ENCODE measurements around the gene ZNF536.

DNA sequence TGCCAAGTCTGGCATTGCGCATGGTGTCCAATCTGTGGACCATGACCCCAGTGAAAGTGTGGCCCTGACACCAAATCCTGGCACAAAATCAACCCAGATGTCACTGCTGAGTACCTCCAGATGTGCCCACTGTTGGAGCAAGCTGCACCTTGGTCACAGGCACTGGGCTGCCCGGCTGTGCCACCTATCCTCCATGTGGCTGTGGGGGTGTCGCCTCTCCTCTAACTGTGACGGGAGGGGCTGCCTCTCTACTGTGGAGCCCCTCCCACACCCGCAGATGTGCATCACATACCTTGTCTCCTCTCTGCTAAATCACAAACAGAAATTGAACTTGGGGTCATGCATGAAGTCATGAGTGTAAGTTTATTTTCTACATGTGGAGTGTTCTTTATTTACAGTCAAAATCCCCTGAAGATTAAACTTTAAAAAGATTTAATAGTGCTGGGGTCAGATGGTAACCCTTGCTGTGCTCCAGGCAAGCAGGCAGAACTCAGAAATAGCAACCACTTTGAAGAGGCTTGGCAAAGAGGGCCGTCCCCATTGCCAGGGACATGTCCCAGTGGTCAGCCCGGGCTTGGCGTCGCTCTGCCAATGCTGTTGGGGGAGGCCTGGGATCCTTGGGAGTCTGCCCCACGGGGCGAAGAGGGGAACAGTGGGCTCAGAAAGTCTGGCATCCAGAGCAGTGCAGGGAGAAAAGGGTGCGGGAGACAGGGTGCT is 46.4 kb upstream of the ZNF536 start:
- TF ChIP-seq, protein P1, sequence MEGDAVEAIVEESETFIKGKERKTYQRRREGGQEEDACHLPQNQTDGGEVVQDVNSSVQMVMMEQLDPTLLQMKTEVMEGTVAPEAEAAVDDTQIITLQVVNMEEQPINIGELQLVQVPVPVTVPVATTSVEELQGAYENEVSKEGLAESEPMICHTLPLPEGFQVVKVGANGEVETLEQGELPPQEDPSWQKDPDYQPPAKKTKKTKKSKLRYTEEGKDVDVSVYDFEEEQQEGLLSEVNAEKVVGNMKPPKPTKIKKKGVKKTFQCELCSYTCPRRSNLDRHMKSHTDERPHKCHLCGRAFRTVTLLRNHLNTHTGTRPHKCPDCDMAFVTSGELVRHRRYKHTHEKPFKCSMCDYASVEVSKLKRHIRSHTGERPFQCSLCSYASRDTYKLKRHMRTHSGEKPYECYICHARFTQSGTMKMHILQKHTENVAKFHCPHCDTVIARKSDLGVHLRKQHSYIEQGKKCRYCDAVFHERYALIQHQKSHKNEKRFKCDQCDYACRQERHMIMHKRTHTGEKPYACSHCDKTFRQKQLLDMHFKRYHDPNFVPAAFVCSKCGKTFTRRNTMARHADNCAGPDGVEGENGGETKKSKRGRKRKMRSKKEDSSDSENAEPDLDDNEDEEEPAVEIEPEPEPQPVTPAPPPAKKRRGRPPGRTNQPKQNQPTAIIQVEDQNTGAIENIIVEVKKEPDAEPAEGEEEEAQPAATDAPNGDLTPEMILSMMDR (IDR thresholded peaks at IDR 0.05) = no peak
- TF ChIP-seq POLR2A (IDR thresholded peaks at IDR 0.05) = no peak
- TF ChIP-seq POLR2AphosphoS5 (IDR thresholded peaks at IDR 0.05) = no peak
- no peak for TF ChIP-seq EP300 (IDR thresholded peaks at IDR 0.05)
